Glutamatergic neuron (in vitro differentiated cells): ENCODE data around the gene FAIM2. TPM values are rescaled to one million over a fixed set of nuclear protein-coding genes. Genes with fewer than 3 reads are reported as not detected.

Experiments
- DNase-seq: peaks from one replicate; pipeline ENCODE4 v3.0.0; 2022
- H3K27ac Mint-ChIP-seq: one replicate; pipeline ENCODE4 v1.8.0; 2020; ENCODE audit warnings: mild to moderate bottlenecking, mixed read lengths, inconsistent platforms; ENCODE audit not compliant: unreplicated experiment
- H3K27me3 Mint-ChIP-seq: one replicate; pipeline ENCODE4 v1.8.0; 2020; ENCODE audit warnings: mild to moderate bottlenecking, moderate library complexity, mixed read lengths, inconsistent platforms; ENCODE audit not compliant: unreplicated experiment
- H3K36me3 Mint-ChIP-seq: one replicate; pipeline ENCODE4 v1.8.0; 2020; ENCODE audit warnings: mild to moderate bottlenecking, mixed read lengths, inconsistent platforms; ENCODE audit not compliant: unreplicated experiment
- H3K4me1 Mint-ChIP-seq: one replicate; pipeline ENCODE4 v1.8.0; 2020; ENCODE audit warnings: mild to moderate bottlenecking, low read depth, mixed read lengths, inconsistent platforms; ENCODE audit not compliant: unreplicated experiment
- H3K4me3 Mint-ChIP-seq: one replicate; pipeline ENCODE4 v1.8.0; 2020; ENCODE audit warnings: mild to moderate bottlenecking, mixed read lengths, inconsistent platforms; ENCODE audit not compliant: unreplicated experiment
- H3K9me3 Mint-ChIP-seq: one replicate; pipeline ENCODE4 v1.8.0; 2020; ENCODE audit warnings: mild to moderate bottlenecking, moderate library complexity, mixed read lengths, inconsistent platforms; ENCODE audit not compliant: unreplicated experiment
- CTCF ChIP-seq: fragments of 200-600 bp; sonication (generic); IDR thresholded peaks from one replicate; pipeline ENCODE4 v1.5.0; 2021; ENCODE audit not compliant: partially characterized antibody, unreplicated experiment
- long read RNA-seq: library from polyadenylated mRNA; unstranded; transcript quantifications from one replicate; pipeline ENCODE4 v2.0.0, GENCODE V29; 2020; ENCODE audit not compliant: unreplicated experiment
- total RNA-seq: library from RNA; stranded (reverse); fragmentation: NEBNext Ultra II Directional; extraction: Animal tissue kit (Norgen Biotek cat#: 25700); gene quantifications from one replicate; pipeline ENCODE4 v1.2.1, GENCODE V29; 2021; ENCODE audit not compliant: unreplicated experiment

FAIM2 gene
- 3.5 TPM for total RNA-seq
- long read RNA-seq, partial matches to known transcripts = 1 of 1 reads
- long read RNA-seq, other reads (novel, unspliced or antisense) = 0 of 1 reads

- Mint-ChIP-seq H3K36me3 (no peaks in the 10 kb centered on the region), H3K27me3 (peaks cover 16% of the 10 kb centered on the region), H3K27ac (peak within 1 kb of the TSS; percentile 76), H3K9me3 (peaks cover 6% of the 10 kb centered on the region), H3K4me3 (peak within 1 kb of the TSS; percentile 78), H3K4me1 (peaks cover 5% of the 10 kb centered on the region)
- DNase-seq = peak; percentile 73
- TF ChIP-seq CTCF = no peak
These were observed at the start of gene FAIM2 for GRCh38 chr12:49903700-49904423. Gene FAIM2 (minus strand): TSS chr12:49903900. CDS start chr12:49903792, 108 bp downstream.

GRCh38 chr12:49953151-49953550, 49.5 kb upstream of the FAIM2 start:
- Mint-ChIP-seq H3K4me1 (peaks cover 2% of the 10 kb centered on the region), H3K4me3 (no peak overlapping the region), H3K9me3 (no peaks in the 10 kb centered on the region), H3K27me3 (peaks cover 12% of the 10 kb centered on the region), H3K36me3 (no peaks in the 10 kb centered on the region), H3K27ac (no peak overlapping the region)
- TF ChIP-seq CTCF = no peak
- no peak for DNase-seq

GRCh38 chr12:49952391-49953055, 48.8 kb upstream of the FAIM2 start:
- Mint-ChIP-seq H3K27me3 (peaks cover 10% of the 10 kb centered on the region), H3K4me3 (no peak overlapping the region), H3K27ac (no peak overlapping the region), H3K36me3 (no peaks in the 10 kb centered on the region), H3K4me1 (peaks cover 2% of the 10 kb centered on the region), H3K9me3 (no peaks in the 10 kb centered on the region)
- no peak for DNase-seq
- TF ChIP-seq CTCF = no peak

- no peak overlapping the region for H3K27ac Mint-ChIP-seq
- no peaks in the 10 kb centered on the region for H3K9me3 Mint-ChIP-seq
- peaks cover 2% of the 10 kb centered on the region for H3K4me1 Mint-ChIP-seq
- no peaks in the 10 kb centered on the region for H3K36me3 Mint-ChIP-seq
- no peak for DNase-seq
- no peak overlapping the region for H3K4me3 Mint-ChIP-seq
- H3K27me3 Mint-ChIP-seq = peaks cover 2% of the 10 kb centered on the region
- TF ChIP-seq CTCF = no peak
These were observed 47.9 kb upstream of the FAIM2 start for GRCh38 chr12:49951411-49952240.
